Measurements from ENCODE around the gene TLK1. TPM values are rescaled to one million over a fixed set of nuclear protein-coding genes. Genes with fewer than 3 reads are reported as not detected.

TLK1 gene
- total RNA-seq, 1 experiment from 2014 or later = 101 TPM

DNA sequence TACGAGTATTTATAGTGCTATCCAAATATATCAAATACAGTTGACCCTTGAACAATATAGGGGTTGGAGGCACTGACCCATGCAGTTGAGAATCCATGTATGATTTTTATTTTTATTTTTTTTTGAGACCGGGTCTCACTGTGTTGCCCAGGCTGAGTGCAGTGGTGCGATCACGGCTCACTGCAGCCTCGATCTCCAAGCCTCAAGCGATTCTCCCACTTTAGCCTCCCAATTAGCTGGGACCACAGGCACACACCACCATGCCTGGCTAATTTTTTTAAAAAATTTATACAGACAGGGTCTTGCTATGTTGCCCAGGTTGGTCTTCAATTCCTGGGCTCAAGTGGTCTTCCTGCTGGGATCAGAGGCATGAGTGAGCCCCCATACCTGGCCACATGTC is 161.0 kb downstream of the TLK1 start:
- H3F3A ChIP-seq (ENCODE audit: insufficient read depth, low read depth) = peaks cover 1% of the 10 kb centered on the region
- no peak overlapping the region for H3K27ac ChIP-seq
- no TSS peak for BruUV-seq (replicated peaks)
- no peak for DNase-seq
- H3K79me2 ChIP-seq (ENCODE audit: low read depth) = no peaks in the 10 kb centered on the region
- ChIA-PET CTCF (no interaction called here), POLR2A (ENCODE audit: unreplicated experiment) (interaction anchor here (0.8 kb wide), 1 partner anchor 243 kb away, joined by 11 read pairs; no protein-coding TSS in a partner anchor)
- H3K4me3 ChIP-seq = no peak overlapping the region
- H3K9me2 ChIP-seq (ENCODE audit: insufficient read depth) = no peaks in the 10 kb centered on the region
- H3K4me1 ChIP-seq (replicated peaks; ENCODE audit: insufficient read depth) = no peaks in the 10 kb centered on the region
- H4K20me1 ChIP-seq (ENCODE audit: insufficient read depth) = no peaks in the 10 kb centered on the region; the same call in 1 of the 2 replicates
- no peak overlapping the region for H3K4me2 ChIP-seq
- no peak overlapping the region for H2AFZ ChIP-seq
- no peaks in the 10 kb centered on the region for H3K27me3 ChIP-seq (ENCODE audit: insufficient read depth, low read depth)
- TF ChIP-seq EZH2 (IDR thresholded peaks at IDR 0.05; ENCODE audit: low read depth) = no peak
- TF ChIP-seq, protein P1, sequence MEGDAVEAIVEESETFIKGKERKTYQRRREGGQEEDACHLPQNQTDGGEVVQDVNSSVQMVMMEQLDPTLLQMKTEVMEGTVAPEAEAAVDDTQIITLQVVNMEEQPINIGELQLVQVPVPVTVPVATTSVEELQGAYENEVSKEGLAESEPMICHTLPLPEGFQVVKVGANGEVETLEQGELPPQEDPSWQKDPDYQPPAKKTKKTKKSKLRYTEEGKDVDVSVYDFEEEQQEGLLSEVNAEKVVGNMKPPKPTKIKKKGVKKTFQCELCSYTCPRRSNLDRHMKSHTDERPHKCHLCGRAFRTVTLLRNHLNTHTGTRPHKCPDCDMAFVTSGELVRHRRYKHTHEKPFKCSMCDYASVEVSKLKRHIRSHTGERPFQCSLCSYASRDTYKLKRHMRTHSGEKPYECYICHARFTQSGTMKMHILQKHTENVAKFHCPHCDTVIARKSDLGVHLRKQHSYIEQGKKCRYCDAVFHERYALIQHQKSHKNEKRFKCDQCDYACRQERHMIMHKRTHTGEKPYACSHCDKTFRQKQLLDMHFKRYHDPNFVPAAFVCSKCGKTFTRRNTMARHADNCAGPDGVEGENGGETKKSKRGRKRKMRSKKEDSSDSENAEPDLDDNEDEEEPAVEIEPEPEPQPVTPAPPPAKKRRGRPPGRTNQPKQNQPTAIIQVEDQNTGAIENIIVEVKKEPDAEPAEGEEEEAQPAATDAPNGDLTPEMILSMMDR (conservative IDR thresholded peaks at IDR 0.05) = no peak
- H3K9me3 ChIP-seq (ENCODE audit: insufficient read depth, low read depth) = no peaks in the 10 kb centered on the region
- H3K36me3 ChIP-seq (ENCODE audit: low read depth) = peaks cover 22% of the 10 kb centered on the region
- intact Hi-C loops (cut with micrococcal nuclease; ENCODE audit: unreplicated experiment) = no loop called here

DNA sequence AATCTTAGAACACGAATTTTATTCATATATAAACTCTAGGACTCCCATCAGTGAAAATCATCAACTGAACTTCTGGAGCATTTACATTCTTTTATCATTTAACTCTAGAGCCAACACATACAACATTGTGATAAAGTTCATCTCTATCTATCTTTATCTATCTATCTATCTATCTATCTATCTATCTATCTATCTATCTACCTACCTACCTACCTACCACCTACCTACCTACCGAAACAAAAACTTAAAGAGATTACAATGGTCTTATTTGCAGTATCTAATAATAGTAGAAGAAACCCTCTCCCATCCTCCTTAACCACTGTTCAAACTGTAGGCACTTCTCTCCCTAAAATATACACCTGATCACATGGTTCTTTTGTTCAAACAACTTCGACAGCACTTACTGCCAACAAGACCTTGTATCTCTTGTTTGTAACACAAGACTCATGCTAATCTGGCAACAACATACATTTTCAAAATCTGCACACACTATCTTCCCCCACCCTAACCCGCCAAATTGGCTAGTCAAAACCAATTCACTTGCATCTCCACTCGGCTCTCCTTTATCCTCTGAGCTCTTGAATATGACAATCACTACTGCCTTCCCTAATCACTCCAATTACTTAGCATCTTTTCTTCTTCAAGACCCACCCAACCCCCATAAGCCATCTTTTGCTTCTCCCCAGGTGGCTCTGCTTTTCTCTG is 162.6 kb downstream of the TLK1 start:
- BruUV-seq (replicated peaks) = no TSS peak
- CTCF ChIA-PET = no interaction called here
- H3K27ac ChIP-seq = no peak overlapping the region
- intact Hi-C loops (cut with micrococcal nuclease; ENCODE audit: unreplicated experiment) = no loop called here
- peaks cover 7% of the 10 kb centered on the region; the same call in 1 of the 2 replicates for H3F3A ChIP-seq (ENCODE audit: insufficient read depth, low read depth)
- TF ChIP-seq, protein P1 (conservative IDR thresholded peaks at IDR 0.05) = no peak
- no peak for TF ChIP-seq EZH2 (IDR thresholded peaks at IDR 0.05; ENCODE audit: low read depth)
- H2AFZ ChIP-seq = no peak overlapping the region
- H4K20me1 ChIP-seq (ENCODE audit: insufficient read depth) = no peaks in the 10 kb centered on the region; the same call in 1 of the 2 replicates
- no peaks in the 10 kb centered on the region for H3K79me2 ChIP-seq (ENCODE audit: low read depth)
- H3K4me2 ChIP-seq = no peak overlapping the region
- H3K4me1 ChIP-seq (replicated peaks; ENCODE audit: insufficient read depth) = no peaks in the 10 kb centered on the region
- no peaks in the 10 kb centered on the region for H3K9me3 ChIP-seq (ENCODE audit: insufficient read depth, low read depth)
- no peaks in the 10 kb centered on the region for H3K27me3 ChIP-seq (ENCODE audit: insufficient read depth, low read depth)
- POLR2A ChIA-PET (ENCODE audit: unreplicated experiment) = no interaction called here
- no peaks in the 10 kb centered on the region for H3K9me2 ChIP-seq (ENCODE audit: insufficient read depth)
- H3K4me3 ChIP-seq = no peak overlapping the region
- no peak for DNase-seq
- H3K36me3 ChIP-seq (ENCODE audit: low read depth) = peaks cover 14% of the 10 kb centered on the region; the same call in 1 of the 2 replicates

DNA sequence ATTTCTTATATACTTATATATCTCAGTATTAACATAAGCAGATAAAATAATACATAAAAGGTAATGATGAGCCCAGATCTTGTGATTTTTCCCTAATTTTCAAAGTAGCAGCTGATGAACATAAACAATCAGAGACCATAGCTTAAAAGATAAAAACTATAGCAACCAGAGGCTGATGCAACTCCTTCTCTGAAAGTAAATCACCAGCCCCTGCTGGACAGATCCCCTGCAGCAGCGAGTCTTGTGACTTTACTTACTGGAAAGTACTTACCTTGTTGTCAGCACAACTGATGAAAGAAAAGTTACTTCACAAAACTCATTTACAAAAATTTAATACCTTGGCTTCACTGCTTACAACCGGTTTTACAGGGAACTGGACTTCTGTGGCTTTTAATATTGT is 164.4 kb downstream of the TLK1 start:
- ChIA-PET POLR2A (ENCODE audit: unreplicated experiment) (no interaction called here), CTCF (no interaction called here)
- BruUV-seq (replicated peaks) = no TSS peak
- no peak overlapping the region for H3K4me2 ChIP-seq
- 0 out of 2 replicates have a peak, but pooled peaks cover 8% of the 10 kb centered on the region for H3F3A ChIP-seq (ENCODE audit: insufficient read depth, low read depth)
- no peak for DNase-seq
- H3K27ac ChIP-seq = no peak overlapping the region
- H3K36me3 ChIP-seq (ENCODE audit: low read depth) = peaks cover 29% of the 10 kb centered on the region
- H4K20me1 ChIP-seq (ENCODE audit: insufficient read depth) = no peaks in the 10 kb centered on the region; the same call in 1 of the 2 replicates
- no peaks in the 10 kb centered on the region for H3K9me3 ChIP-seq (ENCODE audit: insufficient read depth, low read depth)
- no peak overlapping the region for H3K4me3 ChIP-seq
- H2AFZ ChIP-seq = no peak overlapping the region
- no peaks in the 10 kb centered on the region for H3K9me2 ChIP-seq (ENCODE audit: insufficient read depth)
- intact Hi-C loops (cut with micrococcal nuclease; ENCODE audit: unreplicated experiment) = no loop called here
- no peaks in the 10 kb centered on the region for H3K27me3 ChIP-seq (ENCODE audit: insufficient read depth, low read depth)
- no peaks in the 10 kb centered on the region for H3K79me2 ChIP-seq (ENCODE audit: low read depth)
- no peaks in the 10 kb centered on the region for H3K4me1 ChIP-seq (replicated peaks; ENCODE audit: insufficient read depth)
- TF ChIP-seq, protein P1 (conservative IDR thresholded peaks at IDR 0.05) = no peak
- no peak for TF ChIP-seq EZH2 (IDR thresholded peaks at IDR 0.05; ENCODE audit: low read depth)

Measured in PC-9 (cell line).